RKO (cell line): ENCODE measurements around the gene STAG1.
"Not testable (repeated sequence)": the region's sequence is repeated elsewhere in the genome, so short reads cannot be mapped to it uniquely, and the experiment has no call there.

ENCODE experiments used
- DNase-seq: peaks from one replicate; pipeline ENCODE4 v3.0.0-alpha.2; 2016; ENCODE audit warnings: low spot score

The STAG1 gene

GRCh38 chr3:136396916-136397315, 355.3 kb downstream of the STAG1 start:
- no peak for DNase-seq

GRCh38 chr3:136390574-136390973, 361.6 kb downstream of the STAG1 start:
- DNase-seq = no peak

- DNase-seq = no peak
Observed at GRCh38 chr3:136387031-136387430, 365.1 kb downstream of the STAG1 start.

GRCh38 chr3:136385457-136385856, 366.7 kb downstream of the STAG1 start:
- DNase-seq = no peak

GRCh38 chr3:136381051-136381450, 371.1 kb downstream of the STAG1 start:
- no peak for DNase-seq

GRCh38 chr3:136380530-136380929, 371.6 kb downstream of the STAG1 start:
- peak; percentile 40 for DNase-seq

- DNase-seq = no peak
Observed at GRCh38 chr3:136378011-136378410, 374.2 kb downstream of the STAG1 start.

GRCh38 chr3:136377508-136377907, 374.7 kb downstream of the STAG1 start:
- DNase-seq = no peak

GRCh38 chr3:136375800-136376199, 376.4 kb downstream of the STAG1 start:
- DNase-seq = not testable (repeated sequence)

GRCh38 chr3:136366289-136366688, 385.9 kb downstream of the STAG1 start:
- no peak for DNase-seq

GRCh38 chr3:136353461-136353860, 398.7 kb downstream of the STAG1 start:
- no peak for DNase-seq

- no peak for DNase-seq
Observed at GRCh38 chr3:136351905-136352304, 400.3 kb downstream of the STAG1 start.

GRCh38 chr3:136351351-136351750, 400.8 kb downstream of the STAG1 start:
- no peak for DNase-seq

GRCh38 chr3:136350557-136350956, 401.6 kb downstream of the STAG1 start:
- no peak for DNase-seq

- DNase-seq = no peak
Observed at GRCh38 chr3:136350132-136350531, 402.0 kb downstream of the STAG1 start.

GRCh38 chr3:136346486-136346885, 405.7 kb downstream of the STAG1 start:
- no peak for DNase-seq

GRCh38 chr3:136343873-136344555, 408.2 kb downstream of the STAG1 start:
- peak; percentile 78 for DNase-seq

- DNase-seq = no peak
Observed at GRCh38 chr3:136343446-136343845, 408.7 kb downstream of the STAG1 start.

GRCh38 chr3:136336329-136337100, 415.7 kb downstream of the STAG1 start:
- no peak for DNase-seq

- DNase-seq = not testable (repeated sequence)
Observed at GRCh38 chr3:136334726-136335125, 417.5 kb downstream of the STAG1 start.

GRCh38 chr3:136334209-136334608, 418.0 kb downstream of the STAG1 start:
- no peak for DNase-seq

- no peak for DNase-seq
Observed at GRCh38 chr3:136332776-136333175, 419.4 kb downstream of the STAG1 start.

GRCh38 chr3:136332302-136332701, 419.9 kb downstream of the STAG1 start:
- DNase-seq = no peak

GRCh38 chr3:136330900-136331299, 421.3 kb downstream of the STAG1 start:
- DNase-seq = no peak
